Smooth muscle cell (in vitro differentiated cells): ENCODE data around the gene FBXO2. TPM values are rescaled to one million over a fixed set of nuclear protein-coding genes. Genes with fewer than 3 reads are reported as not detected.

Source experiments
- DNase-seq: peaks from one replicate; lab custom pipeline; 2025; ENCODE audit not compliant: unreplicated experiment; lab: John Stamatoyannopoulos, UW
- H2AFZ ChIP-seq: fragments of 200-600 bp; sonication (generic); 2 replicates; pipeline ENCODE4 v1.6.0; 2016; ENCODE audit warnings: antibody characterized with exemption, low read depth, mild to moderate bottlenecking
- H3F3A ChIP-seq: fragments of 200-600 bp; sonication (generic); 2 replicates; pipeline ENCODE4 v1.6.0; 2017; ENCODE audit warnings: antibody characterized with exemption, low read depth
- H3K27ac ChIP-seq: fragments of 200-600 bp; sonication (generic); 2 replicates; pipeline ENCODE4 v1.5.1; 2016; ENCODE audit warnings: low read depth, mild to moderate bottlenecking
- H3K27me3 ChIP-seq: fragments of 200-600 bp; sonication (generic); 2 replicates; pipeline ENCODE4 v1.6.1; 2016; ENCODE audit warnings: low read depth, mild to moderate bottlenecking
- H3K36me3 ChIP-seq: fragments of 200-600 bp; sonication (generic); 2 replicates; pipeline ENCODE4 v1.5.1; 2016; ENCODE audit warnings: low read depth
- H3K4me1 ChIP-seq: fragments of 200-600 bp; sonication (generic); 2 replicates; pipeline ENCODE4 v1.5.1; 2016; ENCODE audit warnings: low read depth
- H3K4me2 ChIP-seq: fragments of 200-600 bp; sonication (generic); 2 replicates; pipeline ENCODE4 v1.6.0; 2016; ENCODE audit warnings: mild to moderate bottlenecking
- H3K4me3 ChIP-seq: fragments of 200-600 bp; sonication (generic); 2 replicates; pipeline ENCODE4 v1.5.1; 2016; ENCODE audit warnings: mild to moderate bottlenecking
- H3K79me2 ChIP-seq: fragments of 200-600 bp; sonication (generic); 2 replicates; pipeline ENCODE4 v1.6.0; 2016; ENCODE audit warnings: low read depth, mild to moderate bottlenecking
- H3K9ac ChIP-seq: fragments of 200-600 bp; sonication (generic); 2 replicates; pipeline ENCODE4 v1.6.0; 2016; ENCODE audit warnings: low read depth
- H3K9me3 ChIP-seq: fragments of 200-600 bp; sonication (generic); replicated peaks from 2 replicates; pipeline ENCODE4 v1.5.1; 2016; ENCODE audit warnings: low read depth
- H4K20me1 ChIP-seq: fragments of 200-600 bp; sonication (generic); 2 replicates; pipeline ENCODE4 v1.6.0; 2016; ENCODE audit warnings: low read depth
- CTCF ChIP-seq: fragments of 200-600 bp; sonication (generic); IDR thresholded peaks from 2 replicates; pipeline ENCODE4 v1.5.1; 2017; ENCODE audit warnings: borderline replicate concordance, mild to moderate bottlenecking, antibody characterized with exemption; ENCODE audit not compliant: insufficient read depth, poor library complexity, severe bottlenecking
- WGBS: methylation state at CpG from one replicate; pipeline ENCODE4 v1.1.7; 2016; ENCODE audit warnings: low lambda C conversion rate; 5-methylcytosine and 5-hydroxymethylcytosine counted together
- polyA plus RNA-seq: library from polyadenylated mRNA; unstranded; fragments of >200 nt; fragmentation: Nextera tagmentation; extraction: Ambion mirVana; gene quantifications from 2 replicates; pipeline ENCODE4 v1.2.1, GENCODE V29; 2016
- total RNA-seq: library from RNA; depleted of rRNA; stranded (reverse); fragments of >200 nt; gene quantifications from 2 replicates; pipeline ENCODE4 v1.2.3, GENCODE V29; 2014

Gene FBXO2
- total and polyA plus RNA-seq, 2 experiments from 2014 or later, result 15.5 to 15.6 TPM

- Histone ChIP-seq H2AFZ (no peak overlapping the region), H3K4me3 (no peak overlapping the region), H3K4me2 (no peak overlapping the region), H3F3A (no peaks in the 10 kb centered on the region), H3K9ac (no peak overlapping the region), H3K9me3 (no peaks in the 10 kb centered on the region), H3K36me3 (no peaks in the 10 kb centered on the region), H4K20me1 (no peaks in the 10 kb centered on the region), H3K27me3 (peaks cover 4% of the 10 kb centered on the region), H3K27ac (no peak overlapping the region), H3K4me1 (no peaks in the 10 kb centered on the region), H3K79me2 (no peaks in the 10 kb centered on the region)
- 100% methylated on average over 6 of the region's 7 CpGs for WGBS
- DNase-seq, result no peak
- TF ChIP-seq CTCF, result no peak
These were observed 37.5 kb downstream of the FBXO2 start for GRCh38 chr1:11616766-11617165.

- no peaks in the 10 kb centered on the region for H3F3A ChIP-seq
- 49% methylated on average over 16 of the region's 16 CpGs for WGBS
- H3K27ac ChIP-seq, result no peak overlapping the region
- no peaks in the 10 kb centered on the region for H3K79me2 ChIP-seq
- no peak overlapping the region for H3K4me3 ChIP-seq
- DNase-seq, result no peak
- H3K4me1 ChIP-seq, result no peaks in the 10 kb centered on the region
- H3K27me3 ChIP-seq, result peaks cover 4% of the 10 kb centered on the region
- no peak overlapping the region for H2AFZ ChIP-seq
- H3K36me3 ChIP-seq, result no peaks in the 10 kb centered on the region
- H4K20me1 ChIP-seq, result no peaks in the 10 kb centered on the region
- no peak overlapping the region for H3K4me2 ChIP-seq
- H3K9ac ChIP-seq, result no peak overlapping the region
- no peaks in the 10 kb centered on the region for H3K9me3 ChIP-seq
- TF ChIP-seq CTCF, result no peak
These were observed 39.1 kb downstream of the FBXO2 start for GRCh38 chr1:11615090-11615489.

- Histone ChIP-seq H3K36me3 (no peaks in the 10 kb centered on the region), H2AFZ (no peak overlapping the region), H3K27me3 (peaks cover 4% of the 10 kb centered on the region), H3K4me2 (no peak overlapping the region), H3K79me2 (no peaks in the 10 kb centered on the region), H3K9ac (no peak overlapping the region), H3K4me1 (no peaks in the 10 kb centered on the region), H3K9me3 (no peaks in the 10 kb centered on the region), H3F3A (no peaks in the 10 kb centered on the region), H4K20me1 (no peaks in the 10 kb centered on the region), H3K27ac (no peak overlapping the region), H3K4me3 (no peak overlapping the region)
- DNase-seq, result no peak
- TF ChIP-seq CTCF, result no peak
- WGBS, result 84% methylated on average over 5 of the region's 5 CpGs
These were observed 40.9 kb downstream of the FBXO2 start for GRCh38 chr1:11613347-11613746.

- no peaks in the 10 kb centered on the region for H3K4me1 ChIP-seq
- no peaks in the 10 kb centered on the region for H4K20me1 ChIP-seq
- no peak overlapping the region for H3K9ac ChIP-seq
- 68% methylated on average over 7 of the region's 7 CpGs for WGBS
- no peak overlapping the region for H3K27ac ChIP-seq
- H3K27me3 ChIP-seq, result peaks cover 4% of the 10 kb centered on the region
- H2AFZ ChIP-seq, result no peak overlapping the region
- H3K4me3 ChIP-seq, result no peak overlapping the region
- no peaks in the 10 kb centered on the region for H3K36me3 ChIP-seq
- TF ChIP-seq CTCF, result no peak
- H3K9me3 ChIP-seq, result no peaks in the 10 kb centered on the region
- no peak for DNase-seq
- no peaks in the 10 kb centered on the region for H3F3A ChIP-seq
- no peaks in the 10 kb centered on the region for H3K79me2 ChIP-seq
- no peak overlapping the region for H3K4me2 ChIP-seq
These were observed 42.4 kb downstream of the FBXO2 start for GRCh38 chr1:11611638-11612327.
